HG03432 (cell line): ENCODE results near the gene CFAP97D2.
"Not testable (repeated sequence)": the region's sequence is repeated elsewhere in the genome, so short reads cannot be mapped to it uniquely, and the experiment has no call there.

Source experiments
- ATAC-seq: cut with Tn5 transposase; IDR thresholded peaks from one replicate; pipeline ENCODE4 v1.9.1; 2021; ENCODE audit warnings: mild to moderate bottlenecking, moderate library complexity; ENCODE audit not compliant: unreplicated experiment

Gene CFAP97D2

DNA sequence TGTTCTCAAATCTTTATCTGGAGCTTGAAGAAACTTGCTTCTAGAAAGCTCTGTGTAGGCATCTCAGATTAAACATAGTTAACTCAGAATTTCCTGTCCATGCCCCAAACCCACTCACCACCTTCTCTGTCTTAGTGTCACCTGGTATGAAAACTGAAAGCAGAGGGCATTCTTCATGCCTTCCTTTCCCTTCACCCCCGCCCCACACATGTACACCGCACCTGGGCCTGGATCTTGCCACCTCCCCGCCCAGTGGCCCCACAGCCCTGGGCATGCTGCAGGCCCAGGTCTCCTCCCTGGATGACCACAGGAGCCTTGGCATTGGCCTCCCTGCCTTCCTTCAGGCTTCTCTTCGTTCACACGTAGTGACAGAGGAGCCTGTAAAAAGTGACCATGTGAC lies 15.8 kb downstream of the CFAP97D2 start:
- ATAC-seq: no peak

DNA sequence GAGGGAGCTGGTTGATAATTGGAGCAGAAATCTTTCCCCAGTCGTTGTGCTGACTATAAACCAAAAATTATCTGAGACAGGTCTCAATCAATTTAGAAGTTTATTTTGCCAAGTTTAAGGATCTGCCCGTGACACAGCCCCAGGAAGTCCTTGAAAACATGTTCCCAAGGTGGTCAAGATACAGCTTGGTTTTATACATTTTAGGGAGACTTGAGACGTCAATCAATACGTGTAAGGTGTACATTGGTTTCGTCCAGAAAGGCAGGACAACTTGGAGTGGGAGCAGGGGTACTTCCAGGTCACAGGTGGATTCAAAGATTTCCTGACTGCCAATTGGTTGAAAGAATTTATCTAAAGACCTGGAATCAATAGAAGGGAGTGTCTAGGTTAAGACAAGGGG lies 17.6 kb downstream of the CFAP97D2 start:
- ATAC-seq: no peak

DNA sequence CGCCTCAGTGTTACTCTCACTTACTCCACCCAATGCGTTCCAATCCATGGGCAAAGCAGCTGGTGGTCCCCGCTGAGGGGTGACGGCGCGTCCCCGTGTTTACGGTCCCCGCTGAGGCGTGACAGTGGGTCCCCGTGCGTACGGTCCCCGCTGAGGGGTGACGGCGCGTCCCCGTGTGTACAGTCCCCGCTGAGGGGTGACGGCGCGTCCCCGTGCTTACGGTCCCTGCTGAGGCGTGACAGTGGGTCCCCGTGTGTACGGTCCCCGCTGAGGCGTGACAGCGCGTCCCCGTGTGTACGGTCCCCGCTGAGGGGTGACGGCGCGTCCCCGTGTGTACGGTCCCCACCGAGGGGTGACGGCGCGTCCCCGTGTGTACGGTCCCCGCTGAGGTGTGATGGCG lies 19.5 kb downstream of the CFAP97D2 start:
- ATAC-seq: no peak

DNA sequence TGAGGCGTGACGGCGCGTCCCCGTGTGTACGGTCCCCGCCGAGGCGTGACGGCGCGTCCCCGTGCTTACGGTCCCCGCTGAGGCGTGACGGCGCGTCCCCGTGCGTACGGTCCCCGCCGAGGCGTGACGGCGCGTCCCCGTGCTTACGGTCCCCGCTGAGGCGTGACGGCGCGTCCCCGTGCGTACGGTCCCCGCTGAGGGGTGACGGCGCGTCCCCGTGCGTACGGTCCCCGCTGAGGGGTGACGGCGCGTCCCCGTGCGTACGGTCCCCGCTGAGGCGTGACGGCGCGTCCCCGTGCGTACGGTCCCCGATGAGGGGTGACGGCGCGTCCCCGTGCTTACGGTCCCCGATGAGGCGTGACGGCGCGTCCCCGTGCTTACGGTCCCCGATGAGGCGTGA lies 20.5 kb downstream of the CFAP97D2 start:
- not testable (repeated sequence) for ATAC-seq

DNA sequence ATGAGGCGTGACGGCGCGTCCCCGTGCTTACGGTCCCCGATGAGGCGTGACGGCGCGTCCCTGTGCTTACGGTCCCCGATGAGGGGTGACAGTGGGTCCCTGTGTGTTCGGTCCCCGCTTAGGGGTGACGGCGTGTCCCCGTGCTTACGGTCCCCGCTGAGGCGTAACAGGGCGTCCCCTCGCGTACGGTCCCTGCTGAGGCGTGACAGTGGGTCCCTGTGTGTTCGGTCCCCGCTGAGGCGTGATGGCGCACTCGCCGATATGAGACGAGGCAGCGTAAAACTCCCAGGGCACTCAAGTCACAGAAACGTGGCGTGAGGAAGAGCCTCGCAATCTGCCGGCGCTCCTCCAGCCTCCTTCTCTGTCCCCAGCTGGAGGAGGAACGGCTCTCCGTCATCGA lies 20.9 kb downstream of the CFAP97D2 start:
- ATAC-seq: no peak

DNA sequence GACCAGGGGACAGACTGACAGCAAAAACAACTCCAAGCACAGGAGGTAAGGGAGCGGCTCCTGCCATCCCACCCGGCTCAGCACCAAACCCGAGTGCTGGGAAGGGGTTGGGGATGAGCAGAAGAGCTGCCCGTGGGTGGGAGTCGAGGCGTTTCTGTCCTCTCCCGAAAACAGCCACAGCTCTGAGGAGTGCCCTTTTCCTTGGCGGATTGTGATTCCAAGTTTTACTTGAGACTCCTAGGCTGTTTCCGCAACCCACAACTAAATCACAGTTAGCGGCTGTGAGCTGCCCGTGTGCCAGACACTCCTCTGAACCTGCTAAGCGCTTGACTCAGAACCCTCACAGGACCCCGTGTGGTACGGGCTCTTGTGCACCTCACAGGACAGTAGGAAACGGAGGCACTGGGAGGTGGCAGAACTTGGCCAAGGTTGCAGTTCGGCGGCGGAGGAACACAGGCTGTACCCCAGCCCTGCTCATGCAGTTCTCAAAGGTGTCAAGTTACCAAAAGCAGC lies 21.4 kb downstream of the CFAP97D2 start:
- no peak for ATAC-seq

DNA sequence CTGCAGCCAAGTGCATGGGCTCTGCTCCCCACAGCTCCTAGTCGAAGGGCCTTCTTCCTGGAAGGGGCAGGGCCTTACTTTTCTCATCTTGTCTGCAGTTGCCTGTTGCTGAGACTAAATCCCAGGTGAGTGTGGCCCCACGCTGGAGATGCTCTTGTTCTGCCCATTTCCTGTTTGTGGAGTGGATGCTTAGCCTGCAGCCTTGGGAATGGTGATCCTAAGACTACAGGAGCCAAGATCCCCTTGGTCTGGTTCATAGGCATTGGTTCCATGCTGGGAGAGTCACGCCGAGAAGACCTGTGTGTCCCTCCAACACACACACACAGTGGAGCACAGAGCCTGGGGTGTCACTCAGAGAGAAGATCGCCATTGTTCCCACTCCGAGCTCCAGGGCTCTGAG lies 23.5 kb downstream of the CFAP97D2 start:
- ATAC-seq: no peak

DNA sequence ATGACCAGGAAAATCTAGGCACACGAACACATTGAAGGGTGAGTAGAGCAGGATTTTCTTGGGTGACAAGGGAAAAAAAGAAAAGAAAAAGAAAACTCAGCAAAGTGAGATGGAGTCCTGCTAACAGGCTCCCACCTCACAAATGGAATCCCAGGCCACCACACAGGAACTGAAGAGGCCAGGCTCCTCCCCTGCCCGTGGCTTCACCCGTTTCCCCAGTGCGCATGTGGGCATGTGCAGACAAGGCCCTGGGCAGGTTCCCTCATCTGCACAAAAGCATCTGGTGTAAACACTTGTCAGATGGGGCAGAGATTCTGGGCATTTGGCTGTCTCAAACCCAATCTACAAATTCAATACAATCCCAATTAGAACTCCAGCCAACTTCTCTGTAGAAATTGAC lies 24.5 kb downstream of the CFAP97D2 start:
- no peak for ATAC-seq

DNA sequence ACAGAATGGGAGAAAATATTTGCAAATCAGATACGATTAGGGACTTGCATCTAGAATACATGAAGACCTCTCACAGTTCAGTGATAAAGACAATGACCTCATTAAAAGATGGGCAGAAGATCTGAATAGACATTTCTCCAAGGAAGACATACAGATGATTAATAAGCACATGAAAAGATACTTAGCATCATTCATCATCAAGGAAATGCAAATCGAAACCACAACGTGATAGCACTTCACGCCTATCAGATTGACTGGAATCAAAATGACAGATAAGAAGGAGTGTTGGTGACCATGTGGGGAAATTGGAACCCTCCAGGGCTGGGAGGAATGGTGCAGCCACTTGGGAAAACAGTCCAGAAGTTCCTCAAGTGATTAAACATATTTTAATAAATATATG lies 25.8 kb downstream of the CFAP97D2 start:
- no peak for ATAC-seq

DNA sequence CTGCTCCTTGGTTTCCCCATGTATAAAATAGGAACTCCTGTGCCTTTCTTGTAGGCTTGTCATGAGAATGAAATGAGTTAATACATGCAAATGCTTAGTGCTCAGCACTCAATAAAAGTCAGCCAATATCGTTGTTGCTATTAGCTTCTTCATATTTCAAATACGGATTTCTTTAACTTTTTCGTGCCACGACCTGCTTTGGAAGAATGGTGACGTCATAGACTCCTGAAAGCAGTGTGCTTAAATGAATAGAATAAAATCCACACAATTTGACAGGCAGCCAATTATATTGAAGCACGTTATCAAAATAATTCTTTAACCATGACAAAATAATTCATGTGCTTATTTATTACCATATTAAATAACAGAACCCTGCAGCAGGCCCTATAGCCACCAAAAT lies 29.1 kb downstream of the CFAP97D2 start:
- no peak for ATAC-seq

DNA sequence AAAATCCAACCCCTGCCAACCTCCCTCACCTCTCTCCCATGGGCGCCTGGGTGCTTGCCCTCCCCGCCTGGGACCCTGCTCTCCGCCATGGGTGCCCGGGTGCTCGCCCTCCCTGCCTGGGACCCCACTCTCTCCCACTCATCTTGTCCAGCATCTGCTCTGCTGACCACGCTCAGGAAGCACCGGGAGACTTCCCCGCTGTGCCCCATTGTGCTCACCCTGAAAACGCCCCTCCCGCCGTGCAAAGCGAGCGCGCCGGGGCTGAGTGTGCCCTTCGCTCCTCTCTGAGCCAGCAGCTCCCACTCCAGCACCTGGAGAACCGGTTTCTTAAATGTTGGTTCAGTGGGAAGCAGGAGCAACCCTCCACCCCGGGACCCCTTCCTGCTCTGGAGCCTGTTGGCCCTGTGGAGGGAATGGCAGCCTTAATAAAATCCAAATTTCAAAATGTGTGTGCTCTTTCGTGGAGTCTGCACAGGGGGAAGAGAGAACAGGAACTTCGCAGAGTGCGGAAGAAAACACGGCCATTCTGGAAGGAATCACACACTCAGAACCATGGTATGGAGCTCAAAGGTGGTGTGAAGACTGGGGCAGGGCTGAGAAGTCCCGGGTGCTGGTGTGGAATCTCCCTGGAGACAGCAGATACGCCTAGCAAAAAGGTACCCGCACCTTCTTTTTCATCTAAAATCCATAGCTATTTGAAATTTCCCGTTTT lies 32.5 kb downstream of the CFAP97D2 start:
- ATAC-seq: no peak

DNA sequence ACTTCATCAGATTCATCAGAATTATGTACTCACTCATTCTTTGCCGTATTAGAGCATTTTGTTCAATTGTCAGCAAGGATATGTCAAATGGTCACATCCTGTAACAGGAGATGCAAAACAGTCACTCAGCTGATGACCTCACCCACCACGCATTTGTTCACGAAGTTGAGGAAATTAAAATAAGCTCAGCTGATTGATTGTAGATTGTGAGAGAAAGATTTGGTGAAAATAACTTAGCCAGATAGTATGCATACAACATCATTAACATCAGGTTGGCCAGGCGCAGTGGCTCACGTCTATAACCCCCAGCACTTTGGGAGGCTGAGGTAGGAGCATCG lies 33.1 kb downstream of the CFAP97D2 start:
- ATAC-seq: no peak

DNA sequence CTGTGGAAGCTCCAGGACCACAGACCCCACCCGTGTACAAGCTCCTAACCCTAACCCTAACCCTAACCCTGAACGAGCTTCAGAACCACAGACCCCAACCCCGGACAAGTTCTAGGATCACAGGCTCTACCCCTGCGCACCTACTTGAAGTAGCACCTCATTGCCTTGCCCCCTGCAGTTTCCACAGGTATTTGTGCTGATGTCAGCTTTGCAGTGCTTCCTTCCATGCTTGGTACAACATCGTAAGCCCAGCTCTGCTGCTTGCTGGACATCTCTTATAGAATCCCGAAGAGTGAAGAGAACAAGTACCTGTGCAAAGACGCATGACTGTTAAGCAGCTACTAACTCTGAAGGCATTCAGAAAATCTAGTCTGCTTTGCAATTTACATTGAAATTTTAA lies 34.9 kb downstream of the CFAP97D2 start:
- ATAC-seq: no peak

DNA sequence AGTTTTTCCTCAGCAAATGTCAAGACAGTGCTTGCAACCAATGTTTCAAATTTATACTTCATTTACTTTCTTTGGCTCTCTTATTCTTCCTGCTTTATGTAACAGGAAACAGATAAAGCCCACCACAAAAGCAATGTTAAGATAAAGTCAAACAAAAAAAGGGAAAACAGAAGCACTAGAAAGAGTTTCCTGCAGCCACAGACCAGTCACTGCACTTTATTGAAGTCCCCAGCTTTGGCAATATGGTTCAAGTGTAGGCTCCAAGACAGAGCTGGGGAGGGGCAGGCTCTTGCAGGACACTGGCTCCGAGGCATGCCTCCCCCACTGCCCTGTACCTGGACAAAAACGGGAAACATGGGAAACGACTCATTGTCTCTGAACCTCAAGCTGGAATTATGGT lies 40.3 kb downstream of the CFAP97D2 start:
- no peak for ATAC-seq

DNA sequence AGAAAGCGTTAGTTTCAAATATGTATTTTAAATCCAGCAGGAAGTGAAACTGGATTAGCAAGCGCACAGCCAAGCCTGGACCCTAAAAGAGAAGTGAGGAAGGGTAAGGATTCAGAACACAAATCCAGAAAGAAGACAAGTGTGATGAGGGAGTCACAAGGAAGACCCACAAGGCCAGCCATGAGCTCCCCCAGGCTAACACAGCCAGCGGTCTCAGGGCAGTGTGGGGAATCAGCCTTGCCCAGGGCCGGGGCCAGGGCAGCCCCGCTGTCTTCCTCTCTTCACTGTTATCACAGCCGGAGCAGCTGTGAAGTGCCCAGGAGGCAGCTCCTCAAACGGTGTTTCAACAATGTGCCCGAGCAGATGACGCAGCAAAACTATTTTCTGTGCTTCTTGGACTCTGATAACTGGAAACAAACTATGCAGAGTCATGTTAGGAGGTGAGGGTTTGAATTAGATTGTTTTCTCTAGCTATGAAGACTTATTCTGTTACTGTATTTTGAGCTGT lies 43.5 kb downstream of the CFAP97D2 start:
- ATAC-seq: no peak

DNA sequence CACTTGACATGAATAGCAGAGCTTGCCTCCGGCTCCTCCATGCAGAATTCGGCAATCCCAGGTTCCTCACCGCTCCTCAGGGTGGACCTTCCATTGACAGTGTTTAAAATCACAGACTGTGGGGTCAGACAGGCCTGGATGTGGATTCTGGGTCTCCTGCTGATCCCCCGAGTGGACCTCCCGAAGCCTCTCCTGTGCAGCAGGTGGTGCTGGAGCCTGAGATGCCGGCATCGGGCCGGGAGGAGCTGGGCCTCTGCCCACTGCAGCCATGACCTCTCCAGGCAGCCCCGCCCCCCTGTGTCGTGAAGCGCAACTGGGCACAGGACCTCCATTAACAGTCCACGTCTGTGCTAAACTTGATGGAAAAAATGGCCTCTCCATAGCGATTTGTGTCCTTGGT lies 45.1 kb downstream of the CFAP97D2 start:
- ATAC-seq: no peak

DNA sequence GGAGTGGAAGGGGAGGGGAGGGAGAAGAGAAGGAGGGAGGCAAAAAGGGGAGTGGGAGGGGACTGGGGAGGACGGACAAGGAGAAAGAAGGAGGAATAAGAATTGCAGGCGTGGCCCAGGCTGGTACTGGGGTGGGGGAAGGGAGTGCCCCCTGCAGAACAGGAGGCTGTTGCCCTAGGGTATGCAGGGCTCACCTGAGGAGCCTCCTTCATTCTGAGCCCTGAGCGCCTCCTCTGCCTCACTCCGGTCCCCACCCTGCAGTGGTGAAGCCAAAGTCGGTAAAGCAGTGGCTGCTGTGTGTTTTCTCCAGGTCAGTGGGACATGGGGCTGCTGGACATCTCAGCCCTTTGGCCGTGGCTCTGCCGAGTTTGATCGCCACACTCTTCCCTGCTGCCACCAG lies 46.6 kb downstream of the CFAP97D2 start:
- no peak for ATAC-seq

DNA sequence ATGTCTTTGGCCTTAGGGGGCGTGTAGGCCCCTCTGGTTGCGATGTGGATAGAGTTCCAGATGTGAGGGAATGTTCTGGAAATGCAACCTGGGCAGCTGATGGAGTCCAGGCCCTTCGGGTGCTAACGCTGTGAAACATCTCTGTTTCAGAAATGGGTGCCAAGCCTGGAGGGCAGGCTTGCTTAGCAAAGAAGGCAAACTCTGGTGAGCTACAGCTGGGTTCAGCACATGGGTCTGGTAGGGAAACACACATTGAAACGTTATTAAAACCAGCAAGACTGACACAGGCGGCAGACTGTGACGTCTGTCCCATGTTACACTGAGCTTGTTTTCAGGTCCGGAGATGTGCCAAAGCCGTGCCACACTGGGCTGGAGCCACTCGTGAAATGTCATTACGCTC lies 47.0 kb downstream of the CFAP97D2 start:
- no peak for ATAC-seq

DNA sequence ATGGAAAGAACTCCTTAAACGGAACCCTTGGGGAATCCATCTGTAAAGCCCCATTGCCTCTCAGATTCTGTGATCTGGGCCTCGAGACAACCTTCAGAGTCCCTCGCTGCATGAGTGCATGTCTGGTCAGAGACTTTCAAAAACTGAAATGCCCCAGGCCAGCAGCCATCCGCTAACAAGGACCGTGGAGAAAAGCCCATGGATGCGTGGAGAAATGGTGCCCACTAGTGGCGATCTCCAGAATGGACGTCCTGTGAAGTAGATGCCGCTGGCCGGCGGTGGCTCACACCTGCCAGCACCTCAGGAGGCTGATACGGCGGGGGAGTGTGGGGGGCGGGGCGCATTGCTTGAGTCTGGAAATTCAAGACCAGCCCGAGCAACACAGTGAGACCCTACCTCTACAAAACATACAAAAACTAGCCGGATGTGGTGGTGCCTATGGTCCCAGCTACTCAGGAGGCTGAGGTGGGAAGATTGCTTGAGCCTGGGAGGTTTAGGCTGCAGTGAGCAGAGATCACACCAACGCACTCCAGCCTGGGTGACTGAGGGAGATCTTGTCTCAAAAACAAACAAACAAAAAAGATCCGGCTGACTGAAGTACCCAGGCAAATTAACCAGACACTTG lies 47.8 kb downstream of the CFAP97D2 start:
- peak; percentile 82 for ATAC-seq

DNA sequence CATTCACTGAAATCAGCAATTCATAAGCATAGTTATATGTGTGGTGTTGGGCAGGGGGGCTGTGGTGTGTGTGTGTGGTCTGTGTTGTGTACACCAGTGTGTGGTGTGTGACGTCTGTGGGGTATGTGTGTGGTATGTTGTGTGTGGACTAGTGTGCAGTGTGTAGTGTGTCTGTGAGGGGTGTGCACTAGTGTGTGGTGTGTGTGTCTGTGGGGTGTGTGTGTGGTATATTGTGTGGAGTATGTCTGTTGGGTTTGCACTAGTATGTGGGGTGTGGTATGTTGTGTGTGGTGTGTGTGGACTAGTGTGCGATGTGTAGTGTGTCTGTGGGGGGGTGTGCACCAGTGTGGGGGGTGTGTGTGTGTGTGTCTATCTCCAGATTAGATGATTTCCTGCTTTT lies 48.5 kb downstream of the CFAP97D2 start:
- no peak for ATAC-seq

DNA sequence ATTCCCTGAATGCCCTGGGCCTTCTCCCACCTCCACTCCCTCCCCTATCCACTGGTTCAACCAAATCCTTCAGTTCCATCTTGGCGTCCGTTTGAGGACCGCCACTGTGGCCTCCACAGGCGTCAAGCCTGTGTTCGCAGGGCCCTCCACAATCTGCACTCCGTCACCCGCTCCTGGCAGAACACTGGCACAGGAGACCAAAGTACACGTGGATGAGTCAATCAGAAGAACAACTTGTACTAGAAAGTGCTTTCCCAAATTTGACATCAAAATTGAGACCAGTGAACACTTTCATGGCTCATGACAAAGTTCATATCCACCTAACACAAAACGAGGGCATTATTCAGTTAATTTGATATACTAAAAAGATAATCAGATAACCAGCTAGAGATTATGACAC lies 49.1 kb downstream of the CFAP97D2 start:
- no peak for ATAC-seq

DNA sequence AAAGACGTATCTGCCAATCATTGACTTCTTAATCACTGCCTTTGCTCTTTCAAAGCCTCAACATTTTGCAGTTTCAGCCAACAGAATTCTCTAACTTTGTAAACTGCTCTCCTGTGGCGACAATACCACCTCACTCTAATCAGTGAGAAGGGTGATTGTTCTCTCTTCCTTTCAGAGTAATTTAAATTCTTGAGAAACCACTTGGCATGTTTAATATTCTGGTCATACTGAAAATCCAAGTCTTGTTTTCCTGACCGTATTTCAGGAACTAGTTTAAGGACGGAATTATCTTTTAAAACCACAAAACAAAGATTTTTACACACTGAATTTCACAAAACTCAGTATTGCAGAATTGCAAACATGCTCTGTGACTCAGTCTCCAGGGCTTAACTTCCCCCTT lies 50.4 kb downstream of the CFAP97D2 start:
- ATAC-seq: no peak

DNA sequence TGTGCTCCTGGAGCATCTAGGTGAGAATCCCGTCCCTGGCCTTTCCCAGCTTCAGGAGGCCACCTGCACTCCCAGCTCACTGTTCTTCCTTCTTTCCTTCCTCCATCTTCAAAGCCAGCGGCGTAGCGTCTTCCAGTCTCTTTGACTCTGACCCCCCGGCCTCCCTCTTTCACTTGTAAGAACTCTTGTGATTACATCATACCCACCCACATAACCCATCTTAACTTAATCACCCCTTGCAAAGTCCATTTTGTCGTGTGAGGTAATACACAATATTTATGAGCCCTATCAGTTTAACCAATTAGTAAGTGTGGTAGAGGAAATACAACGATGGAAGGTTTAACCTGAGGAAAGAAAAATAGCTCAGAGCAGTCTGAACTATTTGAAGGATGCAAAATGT lies 51.1 kb downstream of the CFAP97D2 start:
- ATAC-seq: no peak
